HG02885 (cell line): ENCODE data around the gene STAB2.

Source experiments
- ATAC-seq: cut with Tn5 transposase; IDR thresholded peaks from one replicate; pipeline ENCODE4 v1.9.1; 2021; ENCODE audit warnings: mild to moderate bottlenecking; ENCODE audit not compliant: unreplicated experiment, poor library complexity

Gene STAB2

GRCh38 chr12:103586791-103587370, at the start of gene STAB2:
Gene STAB2 (plus strand): TSS chr12:103587273. CDS start chr12:103587477, 204 bp downstream.
- ATAC-seq: no peak

GRCh38 chr12:103538397-103538796, 48.7 kb upstream of the STAB2 start:
- no peak for ATAC-seq

- no peak for ATAC-seq
These were observed 46.8 kb upstream of the STAB2 start for GRCh38 chr12:103540319-103540718.

- ATAC-seq: no peak
These were observed 45.0 kb upstream of the STAB2 start for GRCh38 chr12:103542078-103542477.

- no peak for ATAC-seq
These were observed 40.1 kb upstream of the STAB2 start for GRCh38 chr12:103546959-103547358.

GRCh38 chr12:103547376-103547775, 39.7 kb upstream of the STAB2 start:
- no peak for ATAC-seq

- ATAC-seq: no peak
These were observed 39.1 kb upstream of the STAB2 start for GRCh38 chr12:103547929-103548328.

GRCh38 chr12:103548622-103549601, 38.2 kb upstream of the STAB2 start:
- peak; percentile 82 for ATAC-seq

- ATAC-seq: no peak
These were observed 30.0 kb upstream of the STAB2 start for GRCh38 chr12:103556890-103557627.

GRCh38 chr12:103557628-103558010, 29.5 kb upstream of the STAB2 start:
- no peak for ATAC-seq

GRCh38 chr12:103558879-103559278, 28.2 kb upstream of the STAB2 start:
- no peak for ATAC-seq

GRCh38 chr12:103560604-103561101, 26.4 kb upstream of the STAB2 start:
- no peak for ATAC-seq

GRCh38 chr12:103561174-103561573, 25.9 kb upstream of the STAB2 start:
- no peak for ATAC-seq

- no peak for ATAC-seq
These were observed 20.7 kb upstream of the STAB2 start for GRCh38 chr12:103566398-103566797.

- ATAC-seq: no peak
These were observed 17.8 kb upstream of the STAB2 start for GRCh38 chr12:103569278-103569677.

- ATAC-seq: no peak
These were observed 15.8 kb upstream of the STAB2 start for GRCh38 chr12:103571286-103571685.

- ATAC-seq: no peak
These were observed 14.6 kb upstream of the STAB2 start for GRCh38 chr12:103572312-103573045.

GRCh38 chr12:103573185-103573584, 13.9 kb upstream of the STAB2 start:
- no peak for ATAC-seq

GRCh38 chr12:103578926-103579325, 8.1 kb upstream of the STAB2 start:
- ATAC-seq: no peak

- no peak for ATAC-seq
These were observed 7.0 kb upstream of the STAB2 start for GRCh38 chr12:103580026-103580425.
